Measurements from ENCODE around the gene SFRP5.

SFRP5 gene

GRCh38 chr10:97733256-97733655 is 38.5 kb downstream of the SFRP5 start:
- no peaks in the 10 kb centered on the region for H3K27me3 ChIP-seq (ENCODE audit: insufficient read depth, poor library complexity, severe bottlenecking)
- TF ChIP-seq GABPA (IDR thresholded peaks at IDR 0.05; ENCODE audit: low read depth) = no peak
- no peak for TF ChIP-seq SPI1 (IDR thresholded peaks at IDR 0.05; ENCODE audit: borderline replicate concordance, low read depth)
- TF ChIP-seq, protein P1, sequence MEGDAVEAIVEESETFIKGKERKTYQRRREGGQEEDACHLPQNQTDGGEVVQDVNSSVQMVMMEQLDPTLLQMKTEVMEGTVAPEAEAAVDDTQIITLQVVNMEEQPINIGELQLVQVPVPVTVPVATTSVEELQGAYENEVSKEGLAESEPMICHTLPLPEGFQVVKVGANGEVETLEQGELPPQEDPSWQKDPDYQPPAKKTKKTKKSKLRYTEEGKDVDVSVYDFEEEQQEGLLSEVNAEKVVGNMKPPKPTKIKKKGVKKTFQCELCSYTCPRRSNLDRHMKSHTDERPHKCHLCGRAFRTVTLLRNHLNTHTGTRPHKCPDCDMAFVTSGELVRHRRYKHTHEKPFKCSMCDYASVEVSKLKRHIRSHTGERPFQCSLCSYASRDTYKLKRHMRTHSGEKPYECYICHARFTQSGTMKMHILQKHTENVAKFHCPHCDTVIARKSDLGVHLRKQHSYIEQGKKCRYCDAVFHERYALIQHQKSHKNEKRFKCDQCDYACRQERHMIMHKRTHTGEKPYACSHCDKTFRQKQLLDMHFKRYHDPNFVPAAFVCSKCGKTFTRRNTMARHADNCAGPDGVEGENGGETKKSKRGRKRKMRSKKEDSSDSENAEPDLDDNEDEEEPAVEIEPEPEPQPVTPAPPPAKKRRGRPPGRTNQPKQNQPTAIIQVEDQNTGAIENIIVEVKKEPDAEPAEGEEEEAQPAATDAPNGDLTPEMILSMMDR (IDR thresholded peaks at IDR 0.05; ENCODE audit: insufficient read depth, low read length) = no peak
- TF ChIP-seq, protein P2, sequence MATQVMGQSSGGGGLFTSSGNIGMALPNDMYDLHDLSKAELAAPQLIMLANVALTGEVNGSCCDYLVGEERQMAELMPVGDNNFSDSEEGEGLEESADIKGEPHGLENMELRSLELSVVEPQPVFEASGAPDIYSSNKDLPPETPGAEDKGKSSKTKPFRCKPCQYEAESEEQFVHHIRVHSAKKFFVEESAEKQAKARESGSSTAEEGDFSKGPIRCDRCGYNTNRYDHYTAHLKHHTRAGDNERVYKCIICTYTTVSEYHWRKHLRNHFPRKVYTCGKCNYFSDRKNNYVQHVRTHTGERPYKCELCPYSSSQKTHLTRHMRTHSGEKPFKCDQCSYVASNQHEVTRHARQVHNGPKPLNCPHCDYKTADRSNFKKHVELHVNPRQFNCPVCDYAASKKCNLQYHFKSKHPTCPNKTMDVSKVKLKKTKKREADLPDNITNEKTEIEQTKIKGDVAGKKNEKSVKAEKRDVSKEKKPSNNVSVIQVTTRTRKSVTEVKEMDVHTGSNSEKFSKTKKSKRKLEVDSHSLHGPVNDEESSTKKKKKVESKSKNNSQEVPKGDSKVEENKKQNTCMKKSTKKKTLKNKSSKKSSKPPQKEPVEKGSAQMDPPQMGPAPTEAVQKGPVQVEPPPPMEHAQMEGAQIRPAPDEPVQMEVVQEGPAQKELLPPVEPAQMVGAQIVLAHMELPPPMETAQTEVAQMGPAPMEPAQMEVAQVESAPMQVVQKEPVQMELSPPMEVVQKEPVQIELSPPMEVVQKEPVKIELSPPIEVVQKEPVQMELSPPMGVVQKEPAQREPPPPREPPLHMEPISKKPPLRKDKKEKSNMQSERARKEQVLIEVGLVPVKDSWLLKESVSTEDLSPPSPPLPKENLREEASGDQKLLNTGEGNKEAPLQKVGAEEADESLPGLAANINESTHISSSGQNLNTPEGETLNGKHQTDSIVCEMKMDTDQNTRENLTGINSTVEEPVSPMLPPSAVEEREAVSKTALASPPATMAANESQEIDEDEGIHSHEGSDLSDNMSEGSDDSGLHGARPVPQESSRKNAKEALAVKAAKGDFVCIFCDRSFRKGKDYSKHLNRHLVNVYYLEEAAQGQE (IDR thresholded peaks at IDR 0.05; ENCODE audit: insufficient replicate concordance, low read depth) = no peak
- TF ChIP-seq POLR2AphosphoS5 (IDR thresholded peaks at IDR 0.05; ENCODE audit: low read depth) = no peak
- H3K4me3 ChIP-seq (replicated peaks; ENCODE audit: insufficient read depth, low read length) = no peak overlapping the region
- no peak for DNase-seq (ENCODE audit: low read depth in 1 of 2, low spot score in 1 of 2)
- no peak overlapping the region for H3K27ac ChIP-seq (replicated peaks)

DNA sequence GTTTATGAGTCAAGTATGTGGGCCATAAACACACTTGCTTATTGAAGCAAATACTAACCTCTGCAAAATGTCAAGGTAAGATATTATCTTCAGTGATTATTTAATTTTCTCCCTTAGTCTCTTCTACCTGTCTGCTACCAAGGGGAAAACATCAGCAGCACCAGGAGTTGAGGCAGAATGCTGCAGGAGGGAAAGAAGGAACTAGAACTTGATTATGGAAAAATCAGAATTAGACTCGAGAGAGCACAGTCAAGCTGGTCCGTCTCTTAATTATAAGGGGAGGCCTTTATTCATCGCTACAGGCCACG is 39.8 kb downstream of the SFRP5 start:
- no peak overlapping the region for H3K27ac ChIP-seq (replicated peaks)
- no peak for DNase-seq (ENCODE audit: low read depth in 1 of 2, low spot score in 1 of 2)
- no peak overlapping the region for H3K4me3 ChIP-seq (replicated peaks; ENCODE audit: insufficient read depth, low read length)
- no peaks in the 10 kb centered on the region for H3K27me3 ChIP-seq (ENCODE audit: insufficient read depth, poor library complexity, severe bottlenecking)
- TF ChIP-seq, protein P1 (IDR thresholded peaks at IDR 0.05; ENCODE audit: insufficient read depth, low read length) = no peak
- no peak for TF ChIP-seq SPI1 (IDR thresholded peaks at IDR 0.05; ENCODE audit: borderline replicate concordance, low read depth)
- TF ChIP-seq POLR2AphosphoS5 (IDR thresholded peaks at IDR 0.05; ENCODE audit: low read depth) = no peak
- no peak for TF ChIP-seq GABPA (IDR thresholded peaks at IDR 0.05; ENCODE audit: low read depth)
- TF ChIP-seq, protein P2 (IDR thresholded peaks at IDR 0.05; ENCODE audit: insufficient replicate concordance, low read depth) = no peak

DNA sequence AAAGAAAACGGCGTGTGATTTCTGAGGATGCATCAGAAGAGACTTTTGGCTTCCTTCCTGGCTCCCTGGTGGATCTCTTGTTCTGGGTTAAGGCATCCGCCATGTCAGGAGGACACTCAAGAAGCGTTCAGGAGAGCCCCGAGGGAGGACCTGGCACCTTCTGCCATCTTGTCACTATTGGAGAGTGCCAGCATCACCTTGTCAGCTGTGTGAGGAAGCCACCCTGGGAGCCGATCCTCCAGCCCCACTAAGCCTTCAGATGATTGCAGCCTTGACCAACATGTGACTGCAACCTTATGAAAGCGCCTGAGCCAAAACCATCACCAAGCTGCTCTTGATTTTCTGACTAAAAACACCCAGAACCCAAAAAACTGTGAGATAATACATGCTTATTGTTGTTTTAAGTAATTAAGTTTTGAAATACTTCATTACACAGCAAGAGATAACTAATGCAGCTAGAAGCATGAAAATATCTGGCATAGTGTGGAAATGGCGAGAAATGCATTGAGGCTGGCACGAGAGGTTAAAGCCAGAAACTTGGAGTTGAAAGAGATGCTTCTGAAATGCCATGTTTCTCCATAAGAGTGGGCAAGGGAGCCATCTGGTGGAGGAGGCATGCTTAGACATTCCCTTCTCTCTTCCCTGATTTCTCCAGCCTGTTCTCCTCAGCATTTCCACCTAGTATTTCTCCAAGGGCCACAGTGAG is 40.3 kb downstream of the SFRP5 start:
- DNase-seq (ENCODE audit: low read depth in 1 of 2, low spot score in 1 of 2) = peak in 1 of 2 experiments; percentile 62
- no peak overlapping the region for H3K4me3 ChIP-seq (replicated peaks; ENCODE audit: insufficient read depth, low read length)
- no peak for TF ChIP-seq GABPA (IDR thresholded peaks at IDR 0.05; ENCODE audit: low read depth)
- no peak for TF ChIP-seq POLR2AphosphoS5 (IDR thresholded peaks at IDR 0.05; ENCODE audit: low read depth)
- no peak for TF ChIP-seq SPI1 (IDR thresholded peaks at IDR 0.05; ENCODE audit: borderline replicate concordance, low read depth)
- TF ChIP-seq, protein P1 (IDR thresholded peaks at IDR 0.05; ENCODE audit: insufficient read depth, low read length) = peak; percentile 67
- H3K27ac ChIP-seq (replicated peaks) = no peak overlapping the region
- H3K27me3 ChIP-seq (ENCODE audit: insufficient read depth, poor library complexity, severe bottlenecking) = no peaks in the 10 kb centered on the region

DNA sequence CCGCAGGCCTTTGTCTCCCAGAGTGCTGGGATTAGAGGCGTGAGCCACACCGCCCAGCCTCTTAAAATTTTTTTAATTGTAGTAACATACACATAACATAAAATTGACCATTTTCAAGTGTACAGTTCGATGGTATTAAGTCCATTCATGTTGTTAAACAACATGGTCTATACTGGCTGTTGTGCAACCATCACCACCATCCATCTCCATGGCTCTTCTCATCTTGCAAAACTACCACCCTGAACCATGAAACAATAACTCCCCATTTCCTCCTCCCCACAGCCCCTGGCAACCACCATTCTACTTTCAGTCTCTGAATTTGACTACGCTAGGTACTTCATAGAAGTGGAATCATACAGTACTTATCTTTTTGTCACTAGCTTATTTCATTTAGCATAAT is 42.8 kb downstream of the SFRP5 start:
- H3K27me3 ChIP-seq (ENCODE audit: insufficient read depth, poor library complexity, severe bottlenecking) = no peaks in the 10 kb centered on the region
- DNase-seq (ENCODE audit: low read depth in 1 of 2, low spot score in 1 of 2) = peak in 1 of 2 experiments; percentile 28
- no peak overlapping the region for H3K27ac ChIP-seq (replicated peaks)
- TF ChIP-seq, protein P2 (IDR thresholded peaks at IDR 0.05; ENCODE audit: insufficient replicate concordance, low read depth) = no peak
- TF ChIP-seq, protein P1 (IDR thresholded peaks at IDR 0.05; ENCODE audit: insufficient read depth, low read length) = no peak
- TF ChIP-seq POLR2AphosphoS5 (IDR thresholded peaks at IDR 0.05; ENCODE audit: low read depth) = no peak
- no peak for TF ChIP-seq SPI1 (IDR thresholded peaks at IDR 0.05; ENCODE audit: borderline replicate concordance, low read depth)
- TF ChIP-seq GABPA (IDR thresholded peaks at IDR 0.05; ENCODE audit: low read depth) = no peak
- H3K4me3 ChIP-seq (replicated peaks; ENCODE audit: insufficient read depth, low read length) = no peak overlapping the region

Measured in HL-60 (cell line).